Heart left ventricle (tissue), 13 donors: ENCODE data around the gene PTPRC.

ENCODE experiments used
- POLR2A ChIP-seq, 2 donors: fragments of 450-650 bp; IDR thresholded peaks; one replicate each; pipeline ENCODE4 v1.6.1; 2017; ENCODE audit warnings: antibody characterized with exemption in 2 of 2, mild to moderate bottlenecking in 2 of 2, moderate library complexity in 2 of 2
- TF ChIP-seq, protein P1 (sequence below), 12 donors: fragments of 200-600 bp; sonication (generic) in 4 of 12; IDR thresholded peaks; one replicate each; pipeline versions ENCODE4 v1.5.0 to v1.8.0; 2018 to 2022; ENCODE audit warnings: antibody characterized with exemption in 12 of 12, mild to moderate bottlenecking in 5 of 12
- donor health status: ischemic (EF 13 %, LVEDD 7.1; RV severe dilation, severe dysfunction).
- donor health status: DM: no; HTN: yes; CAD: no.
- donor health status: DM: no; HTN: no; CAD: no.
- donor health status: ischemic (EF 25% LVEDD 6.9; RV normal size, moderate dysfunction).
- donor health status: ischemic (EF 25% LVEDD 5.7; RV mildly dilated, moderate dysfunction).
- donor health status: ischemic (EF 35%, LVEDD 5.7; RV mildly dilated, moderate dysfunction).
- donor health status: nonischemic (EF 11% LVEDD 7.7; RV severe dilation, severe dysfunction).
- donor health status: DM: yes; HTN: yes; CAD: no.
- donor health status: PGD.
- donor health status: ischemic (EF 29% LVEDD 5.4; RV normal size, mild dysfunction).
- donor health status: nonischemic (EF 23%, LVEDD 6.1; RV moderate dilation, normal function).

DNA sequence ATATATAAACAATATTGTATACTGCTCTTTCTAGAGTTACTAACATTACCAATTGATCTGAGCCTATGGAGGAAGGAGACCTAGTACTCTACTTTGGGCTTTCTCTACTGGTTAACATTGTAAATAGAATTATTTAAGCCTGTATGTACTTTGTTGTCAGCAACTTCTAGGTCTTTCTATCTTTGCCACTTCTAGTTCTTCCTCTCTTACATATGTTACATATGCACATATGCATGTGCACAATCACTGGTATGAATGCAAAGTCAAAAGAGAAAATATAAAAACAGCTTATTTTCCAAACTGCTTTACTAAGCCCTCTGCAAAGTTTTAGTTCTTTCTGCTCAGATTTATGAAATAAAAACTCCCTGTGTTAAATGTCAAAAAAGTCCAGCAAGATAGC, 84.3 kb downstream of the PTPRC start:
- TF ChIP-seq, protein P1, sequence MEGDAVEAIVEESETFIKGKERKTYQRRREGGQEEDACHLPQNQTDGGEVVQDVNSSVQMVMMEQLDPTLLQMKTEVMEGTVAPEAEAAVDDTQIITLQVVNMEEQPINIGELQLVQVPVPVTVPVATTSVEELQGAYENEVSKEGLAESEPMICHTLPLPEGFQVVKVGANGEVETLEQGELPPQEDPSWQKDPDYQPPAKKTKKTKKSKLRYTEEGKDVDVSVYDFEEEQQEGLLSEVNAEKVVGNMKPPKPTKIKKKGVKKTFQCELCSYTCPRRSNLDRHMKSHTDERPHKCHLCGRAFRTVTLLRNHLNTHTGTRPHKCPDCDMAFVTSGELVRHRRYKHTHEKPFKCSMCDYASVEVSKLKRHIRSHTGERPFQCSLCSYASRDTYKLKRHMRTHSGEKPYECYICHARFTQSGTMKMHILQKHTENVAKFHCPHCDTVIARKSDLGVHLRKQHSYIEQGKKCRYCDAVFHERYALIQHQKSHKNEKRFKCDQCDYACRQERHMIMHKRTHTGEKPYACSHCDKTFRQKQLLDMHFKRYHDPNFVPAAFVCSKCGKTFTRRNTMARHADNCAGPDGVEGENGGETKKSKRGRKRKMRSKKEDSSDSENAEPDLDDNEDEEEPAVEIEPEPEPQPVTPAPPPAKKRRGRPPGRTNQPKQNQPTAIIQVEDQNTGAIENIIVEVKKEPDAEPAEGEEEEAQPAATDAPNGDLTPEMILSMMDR (IDR thresholded peaks at IDR 0.05): no peak
- no peak for TF ChIP-seq POLR2A (IDR thresholded peaks at IDR 0.05)
